SK-N-SH treated with all-trans-retinoic acid at 6 μM for 48 hours (cell line): ENCODE data around the gene PCDH12.
A peak's percentile ranks its signal among the peaks of the same experiment; 100 is the strongest.

ENCODE experiments used
- ATAC-seq: fragments of 200-7000 bp; cut with Tn5 transposase; 3 replicates; pipeline ENCODE4 v1.9.1; 2020; ENCODE audit warnings: mild to moderate bottlenecking, moderate library complexity
- ARNTL ChIP-seq: fragments of 450-650 bp; formaldehyde crosslinking; IDR thresholded peaks from 2 replicates; pipeline ENCODE4 v1.5.0; 2020; ENCODE audit warnings: low read depth, mild to moderate bottlenecking, moderate library complexity, borderline replicate concordance
- BACH2 ChIP-seq: fragments of 250-450 bp; sonication (Bioruptor Pico); IDR thresholded peaks from 2 replicates; pipeline ENCODE4 v1.9.0; 2021; ENCODE audit warnings: mild to moderate bottlenecking, borderline replicate concordance
- CREB5 ChIP-seq: fragments of 250-450 bp; sonication (Bioruptor Pico); IDR thresholded peaks from 2 replicates; pipeline ENCODE4 v1.5.1; 2020; ENCODE audit warnings: low read depth, mild to moderate bottlenecking, moderate library complexity
- CSDC2 ChIP-seq: fragments of 250-450 bp; sonication (Bioruptor Pico); IDR thresholded peaks from 2 replicates; pipeline ENCODE4 v1.5.0; 2020; ENCODE audit warnings: mild to moderate bottlenecking, moderate library complexity
- CSRNP3 ChIP-seq: fragments of 250-450 bp; sonication (Bioruptor Pico); IDR thresholded peaks from 2 replicates; pipeline ENCODE4 v1.5.1; 2021; ENCODE audit warnings: mild to moderate bottlenecking, moderate library complexity
- ESRRG ChIP-seq: fragments of 250-450 bp; sonication (Bioruptor Pico); IDR thresholded peaks from 2 replicates; pipeline ENCODE4 v1.6.1; 2021; ENCODE audit warnings: mild to moderate bottlenecking
- GLIS3 ChIP-seq: fragments of 250-450 bp; sonication (Bioruptor Pico); IDR thresholded peaks from 2 replicates; pipeline ENCODE4 v1.5.0; 2020; ENCODE audit warnings: mild to moderate bottlenecking, moderate library complexity
- ISL1 ChIP-seq: fragments of 250-450 bp; sonication (Bioruptor Pico); IDR thresholded peaks from 2 replicates; pipeline ENCODE4 v2.1.2; 2022; ENCODE audit warnings: mild to moderate bottlenecking, moderate library complexity
- PPARA ChIP-seq: fragments of 250-450 bp; sonication (Bioruptor Pico); IDR thresholded peaks from 2 replicates; pipeline ENCODE4 v1.5.0; 2020; ENCODE audit warnings: mild to moderate bottlenecking, borderline replicate concordance
- SNAI2 ChIP-seq: fragments of 250-450 bp; sonication (Bioruptor Pico); IDR thresholded peaks from 2 replicates; pipeline ENCODE4 v1.5.0; 2020; ENCODE audit warnings: mild to moderate bottlenecking, moderate library complexity
- TCF4 ChIP-seq: fragments of 250-450 bp; sonication (Bioruptor Pico); IDR thresholded peaks from 2 replicates; pipeline ENCODE4 v1.8.0; 2021; ENCODE audit warnings: mild to moderate bottlenecking, moderate library complexity, borderline replicate concordance
- TOX ChIP-seq: fragments of 250-450 bp; sonication (Bioruptor Pico); IDR thresholded peaks from 2 replicates; pipeline ENCODE4 v1.8.0; 2021; ENCODE audit warnings: mild to moderate bottlenecking, moderate library complexity, borderline replicate concordance
- ZC3H10 ChIP-seq: fragments of 250-450 bp; sonication (Bioruptor Pico); IDR thresholded peaks from 2 replicates; pipeline ENCODE4 v1.5.1; 2021; ENCODE audit warnings: mild to moderate bottlenecking, moderate library complexity
- ZFP3 ChIP-seq: fragments of 250-450 bp; sonication (Bioruptor Pico); IDR thresholded peaks from 2 replicates; pipeline ENCODE4 v1.5.0; 2020; ENCODE audit warnings: mild to moderate bottlenecking, moderate library complexity
- ZFP30 ChIP-seq: fragments of 450-650 bp; formaldehyde crosslinking; IDR thresholded peaks from 2 replicates; pipeline ENCODE4 v1.5.0; 2022; ENCODE audit warnings: mild to moderate bottlenecking, moderate library complexity
- ZNF565 ChIP-seq: fragments of 450-650 bp; formaldehyde crosslinking; conservative IDR thresholded peaks from 2 replicates; pipeline ENCODE4 v1.5.0; 2020; ENCODE audit warnings: low read depth, mild to moderate bottlenecking, moderate library complexity
- ZNF70 ChIP-seq: fragments of 450-650 bp; formaldehyde crosslinking; IDR thresholded peaks from 2 replicates; pipeline ENCODE4 v1.5.0; 2020; ENCODE audit warnings: mild to moderate bottlenecking, moderate library complexity
- ZNF8 ChIP-seq: fragments of 450-650 bp; formaldehyde crosslinking; IDR thresholded peaks from 2 replicates; pipeline ENCODE4 v1.5.0; 2020; ENCODE audit warnings: mild to moderate bottlenecking, moderate library complexity
- TF ChIP-seq, protein P1 (sequence below): fragments of 250-450 bp; sonication (Bioruptor Pico); IDR thresholded peaks from 2 replicates; pipeline ENCODE4 v1.5.0; 2020; ENCODE audit warnings: mild to moderate bottlenecking, moderate library complexity
- TF ChIP-seq, protein P2 (sequence below): fragments of 250-450 bp; sonication (Bioruptor Pico); IDR thresholded peaks from 2 replicates; pipeline ENCODE4 v1.8.0; 2020; ENCODE audit warnings: mild to moderate bottlenecking, moderate library complexity, borderline replicate concordance
- TF ChIP-seq, protein P3 (sequence below): fragments of 250-450 bp; sonication (Bioruptor Pico); IDR thresholded peaks from 2 replicates; pipeline ENCODE4 v1.8.0; 2021; ENCODE audit warnings: low read depth, mild to moderate bottlenecking, moderate library complexity, borderline replicate concordance

The PCDH12 gene

GRCh38 chr5:141992349-141992963 is 34.5 kb upstream of the PCDH12 start:
- peak; percentile 90 for ATAC-seq
- TF ChIP-seq, protein P1, sequence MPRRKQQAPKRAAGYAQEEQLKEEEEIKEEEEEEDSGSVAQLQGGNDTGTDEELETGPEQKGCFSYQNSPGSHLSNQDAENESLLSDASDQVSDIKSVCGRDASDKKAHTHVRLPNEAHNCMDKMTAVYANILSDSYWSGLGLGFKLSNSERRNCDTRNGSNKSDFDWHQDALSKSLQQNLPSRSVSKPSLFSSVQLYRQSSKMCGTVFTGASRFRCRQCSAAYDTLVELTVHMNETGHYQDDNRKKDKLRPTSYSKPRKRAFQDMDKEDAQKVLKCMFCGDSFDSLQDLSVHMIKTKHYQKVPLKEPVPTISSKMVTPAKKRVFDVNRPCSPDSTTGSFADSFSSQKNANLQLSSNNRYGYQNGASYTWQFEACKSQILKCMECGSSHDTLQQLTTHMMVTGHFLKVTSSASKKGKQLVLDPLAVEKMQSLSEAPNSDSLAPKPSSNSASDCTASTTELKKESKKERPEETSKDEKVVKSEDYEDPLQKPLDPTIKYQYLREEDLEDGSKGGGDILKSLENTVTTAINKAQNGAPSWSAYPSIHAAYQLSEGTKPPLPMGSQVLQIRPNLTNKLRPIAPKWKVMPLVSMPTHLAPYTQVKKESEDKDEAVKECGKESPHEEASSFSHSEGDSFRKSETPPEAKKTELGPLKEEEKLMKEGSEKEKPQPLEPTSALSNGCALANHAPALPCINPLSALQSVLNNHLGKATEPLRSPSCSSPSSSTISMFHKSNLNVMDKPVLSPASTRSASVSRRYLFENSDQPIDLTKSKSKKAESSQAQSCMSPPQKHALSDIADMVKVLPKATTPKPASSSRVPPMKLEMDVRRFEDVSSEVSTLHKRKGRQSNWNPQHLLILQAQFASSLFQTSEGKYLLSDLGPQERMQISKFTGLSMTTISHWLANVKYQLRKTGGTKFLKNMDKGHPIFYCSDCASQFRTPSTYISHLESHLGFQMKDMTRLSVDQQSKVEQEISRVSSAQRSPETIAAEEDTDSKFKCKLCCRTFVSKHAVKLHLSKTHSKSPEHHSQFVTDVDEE (CRISPR knock-in tag), result no peak
- TF ChIP-seq ZNF565 (CRISPR knock-in tag) (no peak), ESRRG (CRISPR knock-in tag) (no peak), CSDC2 (CRISPR knock-in tag) (no peak), SNAI2 (CRISPR knock-in tag) (no peak), ZNF70 (no peak), ZC3H10 (CRISPR knock-in tag) (no peak), TCF4 (CRISPR knock-in tag) (no peak), BACH2 (CRISPR knock-in tag) (no peak), ARNTL (no peak)
- TF ChIP-seq, protein P2, sequence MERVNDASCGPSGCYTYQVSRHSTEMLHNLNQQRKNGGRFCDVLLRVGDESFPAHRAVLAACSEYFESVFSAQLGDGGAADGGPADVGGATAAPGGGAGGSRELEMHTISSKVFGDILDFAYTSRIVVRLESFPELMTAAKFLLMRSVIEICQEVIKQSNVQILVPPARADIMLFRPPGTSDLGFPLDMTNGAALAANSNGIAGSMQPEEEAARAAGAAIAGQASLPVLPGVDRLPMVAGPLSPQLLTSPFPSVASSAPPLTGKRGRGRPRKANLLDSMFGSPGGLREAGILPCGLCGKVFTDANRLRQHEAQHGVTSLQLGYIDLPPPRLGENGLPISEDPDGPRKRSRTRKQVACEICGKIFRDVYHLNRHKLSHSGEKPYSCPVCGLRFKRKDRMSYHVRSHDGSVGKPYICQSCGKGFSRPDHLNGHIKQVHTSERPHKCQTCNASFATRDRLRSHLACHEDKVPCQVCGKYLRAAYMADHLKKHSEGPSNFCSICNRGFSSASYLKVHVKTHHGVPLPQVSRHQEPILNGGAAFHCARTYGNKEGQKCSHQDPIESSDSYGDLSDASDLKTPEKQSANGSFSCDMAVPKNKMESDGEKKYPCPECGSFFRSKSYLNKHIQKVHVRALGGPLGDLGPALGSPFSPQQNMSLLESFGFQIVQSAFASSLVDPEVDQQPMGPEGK, result no peak
- TF ChIP-seq, protein P3, sequence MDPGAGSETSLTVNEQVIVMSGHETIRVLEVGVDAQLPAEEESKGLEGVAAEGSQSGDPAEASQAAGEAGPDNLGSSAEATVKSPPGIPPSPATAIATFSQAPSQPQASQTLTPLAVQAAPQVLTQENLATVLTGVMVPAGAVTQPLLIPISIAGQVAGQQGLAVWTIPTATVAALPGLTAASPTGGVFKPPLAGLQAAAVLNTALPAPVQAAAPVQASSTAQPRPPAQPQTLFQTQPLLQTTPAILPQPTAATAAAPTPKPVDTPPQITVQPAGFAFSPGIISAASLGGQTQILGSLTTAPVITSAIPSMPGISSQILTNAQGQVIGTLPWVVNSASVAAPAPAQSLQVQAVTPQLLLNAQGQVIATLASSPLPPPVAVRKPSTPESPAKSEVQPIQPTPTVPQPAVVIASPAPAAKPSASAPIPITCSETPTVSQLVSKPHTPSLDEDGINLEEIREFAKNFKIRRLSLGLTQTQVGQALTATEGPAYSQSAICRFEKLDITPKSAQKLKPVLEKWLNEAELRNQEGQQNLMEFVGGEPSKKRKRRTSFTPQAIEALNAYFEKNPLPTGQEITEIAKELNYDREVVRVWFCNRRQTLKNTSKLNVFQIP (CRISPR knock-in tag), result no peak

DNA sequence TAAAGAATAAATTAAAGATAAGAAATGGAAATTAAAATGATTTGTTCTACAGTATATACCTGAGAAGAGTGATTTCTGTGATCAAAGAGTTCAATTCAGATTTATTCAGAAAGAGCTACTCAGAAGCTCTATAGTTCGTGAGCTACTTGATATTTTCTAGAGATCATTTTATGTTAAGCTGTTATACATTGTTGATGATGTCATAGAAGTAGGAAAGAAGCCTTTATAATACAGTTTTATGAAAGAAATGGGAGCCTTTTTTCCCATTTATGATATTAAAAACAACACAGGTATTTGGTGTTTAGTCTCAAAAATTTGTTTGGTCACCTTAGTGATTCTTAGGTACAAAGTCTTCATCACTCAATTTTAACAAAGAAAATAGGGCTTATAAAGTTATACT is 31.7 kb upstream of the PCDH12 start:
- ATAC-seq, result no peak
- no peak for TF ChIP-seq ZNF8
- no peak for TF ChIP-seq TOX (CRISPR knock-in tag)
- TF ChIP-seq, protein P1 (CRISPR knock-in tag), result no peak
- no peak for TF ChIP-seq ARNTL
- no peak for TF ChIP-seq ZNF565 (CRISPR knock-in tag)
- no peak for TF ChIP-seq ZFP3 (CRISPR knock-in tag)
- TF ChIP-seq, protein P2, result no peak
- no peak for TF ChIP-seq ISL1
- no peak for TF ChIP-seq ESRRG (CRISPR knock-in tag)
- no peak for TF ChIP-seq SNAI2 (CRISPR knock-in tag)
- TF ChIP-seq ZFP30 (CRISPR knock-in tag), result no peak
- no peak for TF ChIP-seq GLIS3 (CRISPR knock-in tag)

DNA sequence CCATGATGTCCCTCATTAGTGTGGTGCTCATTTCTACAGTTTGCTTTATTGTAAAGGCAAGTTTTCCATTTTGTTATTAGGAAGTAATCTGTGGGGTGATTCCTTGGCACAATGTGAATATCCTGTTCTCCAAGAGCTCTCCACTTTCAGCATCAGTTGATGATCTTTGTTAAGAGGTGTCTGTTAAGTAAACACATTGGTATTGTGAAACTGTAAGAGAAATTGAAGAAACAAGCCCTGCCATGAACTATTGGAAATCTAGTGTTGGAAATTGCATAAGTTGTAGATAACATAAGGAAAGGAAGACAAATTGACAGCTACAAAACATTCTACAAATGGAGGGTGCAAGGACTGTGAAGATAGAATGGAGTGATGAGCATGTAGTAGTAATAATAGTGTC is 28.1 kb upstream of the PCDH12 start:
- no peak for ATAC-seq
- TF ChIP-seq ZNF565 (CRISPR knock-in tag), result no peak
- no peak for TF ChIP-seq GLIS3 (CRISPR knock-in tag)
- no peak for TF ChIP-seq ARNTL
- no peak for TF ChIP-seq ZC3H10 (CRISPR knock-in tag)
- no peak for TF ChIP-seq ESRRG (CRISPR knock-in tag)
- no peak for TF ChIP-seq CREB5 (CRISPR knock-in tag)
- TF ChIP-seq CSRNP3, result no peak
- TF ChIP-seq PPARA (CRISPR knock-in tag), result no peak
- TF ChIP-seq ZFP30 (CRISPR knock-in tag), result no peak
- TF ChIP-seq CSDC2 (CRISPR knock-in tag), result no peak
- TF ChIP-seq, protein P3 (CRISPR knock-in tag), result no peak
